Liver (tissue), 3 donors: ENCODE data around the gene XIAP.
"Not testable (repeated sequence)": the region's sequence is repeated elsewhere in the genome, so short reads cannot be mapped to it uniquely, and the experiment has no call there.

ENCODE experiments used
- ATF3 ChIP-seq: IDR thresholded peaks from 2 replicates; pipeline ENCODE4 v1.6.1; 2016; ENCODE audit warnings: antibody characterized with exemption
- CTCF ChIP-seq: fragments of 150-350 bp; IDR thresholded peaks from 2 replicates; pipeline ENCODE4 v1.5.1; 2017; ENCODE audit warnings: improper control_type of control experiment, low read depth, low read length; ENCODE audit not compliant: missing input control
- EGR1 ChIP-seq, 2 donors: IDR thresholded peaks; 2 replicates each; pipeline ENCODE4 v1.6.1; 2016 to 2018; ENCODE audit warnings: antibody characterized with exemption in 2 of 2, low read depth in 2 of 2
- FOXA1 ChIP-seq: IDR thresholded peaks from 2 replicates; pipeline ENCODE4 v1.6.1; 2016; ENCODE audit warnings: antibody characterized with exemption
- GABPA ChIP-seq, 2 donors: IDR thresholded peaks in 1 of 2; conservative IDR thresholded peaks in 1 of 2; 2 replicates each; pipeline ENCODE4 v1.6.1; 2016; ENCODE audit warnings: antibody characterized with exemption in 2 of 2, mild to moderate bottlenecking in 1 of 2, moderate library complexity in 1 of 2
- JUND ChIP-seq, 2 donors: IDR thresholded peaks; 2 replicates each; pipeline ENCODE4 v1.6.1; 2016; ENCODE audit warnings: antibody characterized with exemption in 2 of 2
- MAX ChIP-seq: IDR thresholded peaks from 2 replicates; pipeline ENCODE4 v1.6.1; 2016; ENCODE audit warnings: antibody characterized with exemption
- RAD21 ChIP-seq, 2 donors: IDR thresholded peaks; 2 replicates each; pipeline ENCODE4 v1.6.1; 2016; ENCODE audit warnings: antibody characterized with exemption in 2 of 2, mild to moderate bottlenecking in 2 of 2
- REST ChIP-seq: IDR thresholded peaks from 2 replicates; pipeline ENCODE4 v1.6.1; 2016; ENCODE audit warnings: antibody characterized with exemption, mild to moderate bottlenecking
- RXRA ChIP-seq, 2 donors: IDR thresholded peaks; 2 replicates each; pipeline ENCODE4 v1.6.1; 2017 to 2018; ENCODE audit warnings: antibody characterized with exemption in 2 of 2, mild to moderate bottlenecking in 1 of 2
- YY1 ChIP-seq: IDR thresholded peaks from 2 replicates; pipeline ENCODE4 v1.6.1; 2016; ENCODE audit warnings: antibody characterized with exemption, mild to moderate bottlenecking
- donor health status: healthy.
- donor health status: healthy.

GRCh38 chrX:123849906-123850305, 9.9 kb upstream of the XIAP start:
- not testable (repeated sequence) for TF ChIP-seq FOXA1; EGR1 (IDR thresholded peaks at IDR 0.05; ENCODE audit: low read depth in 2 of 2); ATF3; CTCF; REST; RAD21 (IDR thresholded peaks at IDR 0.05); RXRA (IDR thresholded peaks at IDR 0.05); MAX; GABPA (IDR thresholded peaks at IDR 0.05 in 1 of 2, conservative IDR thresholded peaks at IDR 0.05 in 1 of 2); YY1; JUND (IDR thresholded peaks at IDR 0.05)
